RPMI8226 (cell line): ENCODE results near the gene TGFBR3.
"Not testable (repeated sequence)": the region's sequence is repeated elsewhere in the genome, so short reads cannot be mapped to it uniquely, and the experiment has no call there.

Experiments used
- DNase-seq: peaks from one replicate; pipeline ENCODE4 v3.0.0-alpha.2; 2015

TGFBR3 gene

DNA sequence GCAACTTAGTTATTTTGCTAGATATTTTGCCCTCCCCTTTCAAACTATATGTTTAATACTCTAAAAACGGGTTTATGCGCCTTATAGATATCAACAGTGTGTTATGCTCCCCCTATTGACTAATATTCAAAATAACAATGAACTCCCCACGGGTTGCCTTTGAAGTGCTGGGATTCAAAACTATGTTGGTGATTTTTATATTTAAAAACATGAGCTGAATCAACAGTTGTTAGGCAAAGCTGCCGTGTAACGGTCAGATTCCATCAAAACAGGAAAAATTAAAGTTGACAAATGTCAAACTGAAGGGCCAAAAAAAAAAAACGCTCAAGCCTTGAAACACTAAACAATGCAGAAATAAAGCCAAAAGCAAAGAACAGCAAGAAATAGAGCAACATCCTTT is 2.5 kb downstream of the TGFBR3 start:
- no peak for DNase-seq

DNA sequence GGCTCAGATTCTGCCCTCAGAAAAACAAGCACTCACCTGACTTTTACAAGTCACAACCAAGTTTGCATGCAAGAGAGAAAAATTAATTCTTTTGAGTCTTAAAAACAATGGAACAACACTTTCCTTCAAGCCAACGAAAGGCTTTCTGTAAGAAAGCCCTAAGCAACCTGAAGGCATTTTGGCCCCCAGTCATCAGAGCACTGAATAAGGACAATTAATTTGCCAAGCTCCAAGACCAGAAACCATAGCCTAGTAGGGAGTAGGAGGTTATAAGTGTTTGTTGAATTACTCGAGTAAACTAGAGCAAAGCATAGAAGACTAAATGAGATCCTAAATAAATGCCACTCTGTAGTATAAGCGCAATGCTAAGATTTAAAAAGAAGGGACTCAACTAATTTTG is 4.7 kb downstream of the TGFBR3 start:
- no peak for DNase-seq

DNA sequence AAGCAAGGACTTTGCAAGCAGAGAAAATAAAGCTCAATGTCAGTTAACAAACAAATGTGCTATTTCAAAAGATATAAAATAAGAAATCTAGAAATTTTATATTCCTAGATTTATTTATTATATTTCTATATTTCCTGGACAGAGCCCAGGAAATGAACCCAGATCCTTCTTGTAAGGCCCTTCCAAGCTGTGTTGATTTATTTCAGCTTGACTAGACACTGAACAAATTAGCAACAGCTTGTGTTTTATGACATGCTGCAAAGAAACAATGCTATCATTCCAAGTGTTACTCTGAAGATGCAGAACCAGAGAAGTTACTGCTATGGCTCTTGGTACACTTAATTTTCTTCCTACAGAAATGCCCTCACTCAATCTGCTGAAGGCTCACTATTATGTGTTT is 6.2 kb downstream of the TGFBR3 start:
- no peak for DNase-seq

DNA sequence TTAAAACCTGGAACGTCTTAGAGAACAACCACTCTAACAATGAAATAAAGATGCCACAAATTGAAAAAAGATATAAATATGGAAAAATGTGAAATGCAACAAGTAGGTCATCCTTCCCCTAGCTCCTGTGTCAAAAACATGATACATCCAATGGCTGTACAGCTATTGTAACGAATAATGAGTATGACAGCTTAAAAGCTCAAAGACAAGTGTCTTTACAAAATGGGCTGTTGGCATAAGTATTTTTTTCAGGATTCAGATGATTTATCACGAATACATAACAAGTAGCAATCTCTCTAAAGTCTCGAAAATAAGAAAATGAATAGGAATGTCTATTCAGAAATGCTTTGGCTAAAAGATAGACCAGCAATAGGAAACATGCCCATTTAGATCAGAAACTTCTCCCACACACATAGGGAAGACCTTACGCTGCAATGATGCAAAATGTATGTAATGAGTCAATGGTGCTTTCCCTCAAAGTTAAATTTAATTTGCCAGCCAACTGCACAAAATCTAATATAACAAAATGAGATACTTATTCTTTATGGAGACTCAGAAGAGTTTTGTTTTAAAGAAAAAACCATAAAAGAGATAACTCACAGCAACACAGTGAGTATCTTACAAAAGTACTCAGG is 8.3 kb downstream of the TGFBR3 start:
- no peak for DNase-seq

DNA sequence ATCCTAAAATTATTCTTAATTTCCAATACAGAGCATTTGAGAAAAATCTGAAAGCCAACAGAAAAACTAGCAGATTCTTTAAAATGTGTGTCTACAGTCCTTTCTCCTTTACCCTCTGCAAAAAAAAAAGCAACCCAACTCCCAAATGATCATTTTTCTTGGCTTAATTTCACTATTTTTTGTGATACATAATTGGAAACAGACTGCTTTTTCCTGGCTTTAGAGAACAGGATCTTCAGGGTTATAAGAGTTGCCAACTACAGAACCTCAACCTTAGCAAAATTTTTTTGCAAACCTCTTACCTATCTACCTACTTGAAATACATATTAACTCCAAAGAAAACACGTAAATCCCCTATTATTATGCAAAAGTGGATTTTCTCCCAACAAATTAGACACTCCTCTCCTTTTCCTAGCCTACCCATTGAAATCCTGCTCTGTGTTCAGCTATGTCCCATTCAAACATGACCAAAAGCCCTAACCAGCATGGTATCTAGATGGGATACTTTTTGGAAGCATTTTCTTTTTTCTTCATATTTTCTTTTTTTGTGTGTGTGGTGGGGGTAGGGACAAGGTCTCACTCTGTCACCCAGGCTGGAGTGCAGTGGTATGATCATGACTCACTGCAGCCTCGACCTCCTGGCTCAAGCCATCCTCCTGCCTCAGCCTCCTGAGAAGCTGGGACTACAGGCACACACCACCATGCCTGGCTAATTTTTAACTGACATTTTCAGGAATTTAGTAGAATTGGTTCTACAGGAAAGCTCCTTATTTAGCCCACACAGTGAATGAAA is 9.0 kb downstream of the TGFBR3 start:
- no peak for DNase-seq

DNA sequence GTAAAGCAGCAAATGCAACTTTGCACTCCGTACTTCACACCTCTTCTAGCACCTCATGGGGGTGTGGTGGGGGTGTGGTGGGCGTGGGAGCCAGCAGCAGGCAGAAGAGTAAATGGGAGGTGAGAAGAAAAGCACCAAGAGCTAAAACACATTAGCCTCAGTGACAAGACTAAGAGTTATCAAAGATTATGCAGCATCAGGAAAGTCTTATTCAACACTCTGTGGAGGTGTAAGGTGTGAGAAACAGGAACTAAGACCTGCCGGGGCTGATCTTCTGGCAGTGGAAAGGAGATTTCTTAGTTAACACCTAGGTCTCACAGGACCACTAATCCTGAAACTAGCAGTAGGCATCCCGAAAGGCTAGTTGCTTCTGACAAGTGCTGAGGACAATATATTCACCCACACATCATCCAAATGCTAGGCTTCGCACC is 9.9 kb downstream of the TGFBR3 start:
- DNase-seq = peak; percentile 59

DNA sequence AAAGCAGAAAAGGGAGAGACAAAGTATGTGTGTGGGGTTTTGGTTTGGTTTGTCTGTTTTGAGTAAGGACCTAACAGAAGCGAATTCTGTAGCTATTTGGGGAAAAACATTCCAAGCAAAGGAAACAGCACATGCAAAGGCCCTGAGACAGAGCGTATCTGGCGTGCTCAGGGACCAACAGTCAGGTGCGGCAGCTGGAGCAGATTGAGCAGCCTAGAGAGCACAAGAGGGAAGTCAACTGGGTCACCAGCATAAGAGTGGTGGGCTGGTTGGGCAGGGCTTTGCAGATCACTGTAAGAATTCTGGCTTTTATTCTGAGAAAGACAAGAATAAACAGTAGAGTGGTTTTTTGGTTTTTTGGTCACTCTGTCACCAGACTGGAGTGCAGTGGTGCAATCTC is 11.8 kb downstream of the TGFBR3 start:
- DNase-seq = no peak

DNA sequence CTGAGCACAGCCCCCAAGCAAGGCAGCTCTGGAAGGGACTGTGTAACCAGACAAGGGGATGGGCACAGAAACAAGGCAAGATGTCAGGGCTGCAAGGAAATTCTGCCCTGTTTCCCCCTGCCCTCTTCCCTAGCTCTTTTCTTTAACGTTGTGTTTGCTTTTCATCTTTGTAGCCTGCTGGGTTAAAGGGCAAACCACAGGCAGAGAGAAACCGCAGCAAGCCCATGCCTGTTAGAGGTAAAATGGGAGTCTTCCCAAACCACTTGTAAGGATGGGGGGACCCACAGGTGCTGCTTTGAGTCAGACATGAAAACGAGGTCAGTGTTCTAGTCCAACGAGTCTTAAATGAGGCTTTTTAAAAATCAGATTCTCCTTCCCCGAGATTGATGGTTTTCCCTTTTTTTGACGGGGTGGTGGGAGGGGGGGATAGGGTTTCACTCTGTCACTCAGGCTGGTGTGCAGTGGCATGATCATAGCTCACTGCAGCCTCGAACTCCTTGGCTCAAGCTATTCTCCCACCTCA is 13.3 kb downstream of the TGFBR3 start:
- peak; percentile 47 for DNase-seq

DNA sequence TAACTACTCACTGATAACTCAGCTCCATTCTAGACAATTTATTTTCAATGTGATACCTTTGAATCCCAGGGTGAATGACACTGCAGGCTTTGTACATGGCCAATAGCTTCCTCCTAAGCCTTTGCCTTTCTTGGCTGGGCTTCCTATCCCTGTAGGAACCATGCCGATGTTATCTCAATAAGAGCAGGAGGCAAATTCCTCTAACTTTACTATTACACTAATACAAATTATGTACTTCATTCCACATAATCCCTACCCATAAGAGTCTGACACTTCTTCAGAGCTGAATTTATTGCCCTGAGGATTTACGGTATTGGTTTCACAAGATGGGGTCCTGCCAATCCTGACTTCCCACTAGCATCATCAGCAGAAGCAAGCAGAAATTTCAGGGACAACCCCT is 14.0 kb downstream of the TGFBR3 start:
- no peak for DNase-seq

DNA sequence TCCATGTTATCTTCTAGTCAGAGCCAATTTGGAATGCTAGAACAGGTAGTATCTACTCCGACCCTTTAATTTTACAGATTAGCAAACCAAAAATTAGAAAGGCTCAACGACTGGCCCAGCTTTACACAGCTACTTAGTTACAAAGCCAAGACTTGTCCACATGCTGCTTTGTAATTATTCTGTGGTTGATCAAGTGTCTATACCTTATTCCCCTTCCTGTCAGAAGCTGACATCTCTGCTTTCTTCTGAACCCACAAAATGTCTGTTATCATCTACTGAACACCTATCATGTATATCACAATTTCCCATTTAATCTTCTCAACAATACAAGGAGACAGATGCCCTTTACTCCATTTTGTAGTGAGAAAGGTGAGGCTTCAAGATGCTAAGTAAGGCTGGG is 15.6 kb downstream of the TGFBR3 start:
- DNase-seq = no peak

DNA sequence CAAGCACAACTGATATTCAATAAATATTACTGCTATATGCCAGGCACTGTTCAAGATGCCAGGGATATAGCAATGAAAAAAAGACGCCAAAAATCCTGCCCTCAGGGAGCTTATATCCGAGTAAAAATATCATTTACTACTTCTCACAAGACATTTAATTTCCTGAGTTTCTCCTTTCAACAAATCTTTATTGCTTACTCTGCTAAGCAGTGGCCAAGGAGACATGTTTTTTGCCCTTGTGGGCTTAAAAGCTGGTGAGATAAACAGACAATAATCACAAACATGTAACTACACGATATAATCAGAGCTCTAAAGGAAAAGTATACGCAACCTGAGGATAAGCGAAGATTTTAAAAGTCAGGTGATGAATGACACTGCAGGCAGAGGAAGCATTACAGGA is 19.5 kb downstream of the TGFBR3 start:
- DNase-seq = no peak

DNA sequence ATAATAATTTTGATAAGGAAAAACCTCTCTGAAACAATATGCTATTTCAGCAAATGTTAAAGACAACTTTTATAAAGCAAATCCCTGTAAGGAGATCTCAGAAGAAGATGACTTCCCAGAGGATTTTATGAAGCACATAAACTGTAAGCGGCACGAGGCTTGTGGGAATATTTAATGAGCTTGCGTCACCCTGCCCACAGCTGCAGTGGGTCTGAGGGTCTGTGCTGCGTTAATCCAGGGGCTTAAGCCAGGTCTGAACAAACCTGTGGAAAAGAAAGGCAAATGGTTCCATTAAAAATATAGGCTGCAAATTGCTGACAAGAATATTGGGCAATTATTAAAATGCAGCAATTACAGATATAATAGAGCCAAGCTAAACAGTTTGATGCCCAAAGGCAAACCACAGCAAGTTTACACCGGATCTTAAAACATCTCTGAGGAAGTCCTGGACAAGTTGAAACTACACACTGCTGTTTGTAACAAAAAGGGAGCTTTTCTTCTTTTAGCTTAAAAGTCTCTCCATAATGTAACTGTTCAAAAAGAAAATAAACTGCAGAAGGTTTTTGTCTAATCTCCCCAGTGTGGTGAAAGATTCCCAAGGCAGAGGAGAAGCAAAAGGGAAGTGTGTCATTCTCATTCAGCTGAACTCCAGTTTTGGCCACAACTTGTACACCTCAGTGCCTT is 21.8 kb downstream of the TGFBR3 start:
- DNase-seq = no peak

DNA sequence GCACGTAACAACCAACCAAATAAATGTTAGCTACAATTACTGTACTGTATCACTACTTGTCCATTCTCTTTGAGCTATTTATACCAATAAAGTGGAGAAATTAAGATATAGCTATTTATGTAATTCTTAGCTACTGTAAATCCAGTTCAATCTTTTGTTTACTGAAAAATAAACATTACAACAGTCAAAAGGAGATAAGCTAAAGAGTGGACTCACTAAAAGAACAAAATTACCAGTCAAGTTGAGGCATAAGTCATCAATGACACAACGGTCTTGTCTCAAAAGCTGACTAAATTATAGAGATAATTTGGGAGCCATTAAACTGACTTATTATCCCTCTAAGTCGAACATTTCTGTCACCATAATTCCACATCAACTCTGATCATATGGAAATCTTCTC is 22.5 kb downstream of the TGFBR3 start:
- no peak for DNase-seq

DNA sequence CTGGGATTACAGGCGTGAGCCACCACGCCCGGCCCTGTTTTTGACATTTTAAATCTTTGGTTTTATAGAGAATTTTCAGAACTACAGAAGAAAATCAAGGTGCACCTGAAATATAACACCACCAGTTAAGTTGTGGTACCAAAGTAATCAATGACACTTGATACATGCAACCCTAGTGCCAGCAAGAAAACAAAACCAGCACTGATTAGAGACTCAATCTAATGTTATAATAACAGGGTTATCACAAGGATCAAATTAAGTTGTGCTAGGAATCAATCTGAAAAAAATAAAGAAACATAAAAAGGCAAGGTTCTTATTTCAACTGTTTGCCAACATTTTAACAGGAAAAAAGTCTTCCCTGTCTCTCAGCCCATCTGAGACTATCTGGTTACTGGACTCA is 23.8 kb downstream of the TGFBR3 start:
- DNase-seq = no peak

DNA sequence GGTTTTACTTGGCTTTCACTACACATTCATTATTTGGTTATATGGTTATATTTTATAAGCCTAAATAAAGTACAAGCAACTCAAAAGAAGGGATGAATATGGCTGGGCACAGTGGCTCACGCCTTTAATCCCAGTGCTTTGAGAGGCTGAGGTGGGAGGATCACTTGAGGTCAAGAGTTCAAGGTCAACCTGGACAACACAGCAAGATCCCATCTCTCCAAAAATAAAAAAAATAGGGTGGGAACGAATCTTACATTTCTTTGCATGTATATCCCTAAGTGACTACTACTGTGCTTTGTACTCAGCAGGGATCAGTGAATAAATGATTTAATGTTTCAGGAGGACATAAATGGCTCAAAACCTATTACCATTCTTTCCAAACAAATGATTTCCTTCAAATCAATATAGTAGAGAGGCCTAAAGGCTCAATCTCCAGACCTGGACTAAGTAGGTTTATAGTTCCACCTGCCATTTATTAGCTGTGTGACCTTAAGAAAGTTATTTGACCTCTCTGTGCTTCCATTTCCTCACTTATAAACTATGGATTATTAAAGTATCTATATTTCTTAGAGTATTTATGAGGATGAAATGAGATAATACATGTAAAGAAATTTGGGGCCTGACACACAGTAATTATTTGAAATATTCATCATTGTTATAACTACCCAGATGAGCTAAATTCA is 28.3 kb downstream of the TGFBR3 start:
- DNase-seq = no peak

DNA sequence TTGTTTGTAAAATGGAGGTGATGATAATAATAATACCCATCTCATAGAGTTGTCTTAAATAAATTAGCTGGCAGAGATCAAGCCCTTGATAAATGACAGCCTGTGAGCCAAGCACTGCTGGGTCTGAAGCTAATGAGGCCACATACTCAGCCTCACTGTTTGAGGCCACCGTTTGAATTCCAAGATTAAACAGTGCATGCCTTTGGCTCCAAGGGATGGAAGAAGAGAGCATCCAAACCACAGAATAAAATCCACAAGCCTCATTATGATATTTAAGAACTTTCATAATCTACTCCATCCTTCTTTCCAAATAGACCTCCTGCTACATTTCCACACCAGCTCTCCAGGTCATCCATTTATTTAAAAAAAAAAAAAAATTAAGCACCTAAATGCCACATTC is 29.0 kb downstream of the TGFBR3 start:
- DNase-seq = no peak

DNA sequence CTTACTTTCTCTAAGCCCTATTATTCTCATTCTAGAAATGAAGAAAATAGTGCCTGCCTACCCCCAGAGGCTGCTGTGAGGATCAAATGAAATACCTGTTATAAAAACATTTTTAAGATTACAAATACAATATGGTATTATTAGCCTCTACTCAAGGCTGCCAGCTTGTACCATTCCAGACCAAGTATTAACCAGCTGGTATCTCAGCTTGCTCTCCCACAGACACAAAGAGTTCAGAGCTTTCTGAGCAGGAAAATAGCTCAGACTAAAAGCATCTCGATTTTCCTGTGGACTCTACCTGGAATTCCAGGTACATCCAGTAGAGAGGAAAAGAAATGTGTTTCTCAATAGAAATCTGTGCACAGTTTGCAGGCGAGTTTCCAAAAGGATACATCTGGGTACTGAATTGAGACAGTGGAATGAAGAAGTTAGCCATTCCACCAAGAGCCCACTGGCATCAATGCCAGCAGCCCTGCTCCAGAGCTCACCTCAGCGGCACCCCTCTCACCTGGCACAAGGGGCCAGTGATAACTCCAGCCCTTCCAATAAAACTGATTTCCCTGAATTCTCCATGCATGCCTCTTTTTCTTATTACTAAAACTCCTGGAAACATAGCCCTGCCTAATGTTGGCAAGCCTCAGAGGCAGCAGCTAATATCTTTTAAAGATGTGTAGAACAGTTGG is 31.0 kb downstream of the TGFBR3 start:
- no peak for DNase-seq

DNA sequence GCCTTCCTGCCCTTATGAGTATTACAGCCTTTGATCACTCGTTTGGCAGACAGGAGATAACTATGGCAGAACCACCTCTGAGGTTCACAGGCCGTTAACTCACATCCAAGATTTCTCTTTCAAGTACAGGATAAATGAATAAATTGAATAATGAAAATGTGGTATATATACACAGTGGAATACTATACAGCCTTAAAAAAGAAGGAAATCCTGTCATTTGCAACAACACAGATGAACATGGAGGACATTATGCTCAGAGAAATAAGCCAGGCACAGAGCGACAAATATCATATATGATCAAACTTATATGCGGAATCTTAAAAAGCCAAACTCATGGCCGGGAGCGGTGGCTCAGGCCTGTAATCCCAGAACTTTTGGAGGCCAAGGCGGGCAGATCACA is 32.6 kb downstream of the TGFBR3 start:
- DNase-seq = no peak

DNA sequence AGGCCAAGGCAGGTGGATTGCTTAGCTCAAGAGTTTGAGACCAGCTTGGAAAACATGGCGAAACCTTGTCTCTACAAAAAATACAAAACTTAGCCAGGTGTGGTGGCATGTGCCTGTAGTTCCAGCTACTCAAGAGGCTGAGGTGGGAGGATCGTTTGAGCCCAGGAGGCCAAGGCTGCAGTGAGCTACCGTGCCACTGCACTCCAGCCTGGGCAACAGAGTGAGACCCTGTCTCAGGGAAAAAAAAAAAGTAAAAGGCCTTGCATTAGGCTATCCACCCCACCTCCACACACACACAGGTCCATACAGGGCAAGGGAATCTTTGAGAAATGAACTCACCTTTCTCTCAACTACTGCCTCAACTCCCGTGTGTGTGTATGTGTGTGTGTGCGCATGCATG is 33.9 kb downstream of the TGFBR3 start:
- not testable (repeated sequence) for DNase-seq

DNA sequence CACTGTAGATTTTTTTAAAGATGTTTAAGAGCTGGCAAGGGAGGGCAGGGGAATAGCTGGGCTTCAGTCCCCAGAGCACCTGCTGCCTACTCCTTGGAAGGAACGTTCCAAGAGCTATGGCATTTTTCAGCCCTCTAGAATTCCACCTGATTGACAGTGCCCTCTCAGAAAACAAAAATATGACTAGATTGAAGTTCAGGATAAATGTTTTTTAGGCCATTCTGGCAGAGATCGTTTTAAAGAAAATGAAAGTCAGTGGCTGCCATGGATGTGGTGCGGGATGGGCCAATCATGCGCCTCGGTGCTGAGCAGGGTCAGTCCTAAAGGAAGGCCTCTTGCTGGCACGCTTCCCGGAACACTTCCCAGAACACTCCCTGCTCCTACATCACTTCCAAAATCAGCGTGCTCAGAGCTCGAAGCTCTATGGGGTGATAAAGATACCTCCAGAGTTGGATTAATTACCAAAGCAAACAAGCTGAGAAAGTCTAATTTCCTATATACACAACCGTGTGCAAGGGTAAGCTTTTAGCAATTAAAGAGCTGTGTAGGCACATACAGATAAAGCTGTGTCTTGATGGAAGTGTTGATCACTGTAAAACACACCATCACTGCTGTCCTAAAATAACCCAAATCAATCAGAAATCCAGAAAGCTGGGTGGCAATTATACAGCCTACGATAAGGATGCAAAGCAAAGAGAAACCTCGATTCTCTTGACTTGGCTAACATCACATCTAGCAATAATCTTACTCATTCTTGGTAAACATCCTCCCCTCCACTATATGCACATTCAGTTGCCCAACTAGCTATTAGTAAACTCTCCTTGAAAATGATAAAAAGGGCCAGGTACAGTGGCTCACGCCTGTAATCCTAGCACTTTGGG is 34.6 kb downstream of the TGFBR3 start:
- DNase-seq = no peak

DNA sequence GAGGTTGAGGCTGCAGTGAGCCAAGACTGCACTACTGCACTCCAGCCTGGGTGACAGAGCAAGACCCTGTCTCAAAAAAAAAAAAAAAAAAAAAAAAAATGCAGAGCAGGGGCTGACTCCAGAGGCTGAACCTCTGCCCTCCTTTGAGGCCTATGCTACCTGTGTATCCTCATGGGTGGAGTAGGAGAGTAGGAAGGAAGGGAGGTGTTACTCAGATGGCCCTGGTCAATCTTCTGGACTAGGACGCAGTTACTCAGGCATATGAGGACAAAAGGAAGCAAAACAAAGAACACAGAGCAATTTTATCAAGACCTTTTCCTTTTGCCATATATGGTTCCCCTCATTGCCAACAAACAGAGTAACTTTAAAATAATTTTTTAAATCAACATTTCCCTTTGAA is 35.2 kb downstream of the TGFBR3 start:
- no peak for DNase-seq

DNA sequence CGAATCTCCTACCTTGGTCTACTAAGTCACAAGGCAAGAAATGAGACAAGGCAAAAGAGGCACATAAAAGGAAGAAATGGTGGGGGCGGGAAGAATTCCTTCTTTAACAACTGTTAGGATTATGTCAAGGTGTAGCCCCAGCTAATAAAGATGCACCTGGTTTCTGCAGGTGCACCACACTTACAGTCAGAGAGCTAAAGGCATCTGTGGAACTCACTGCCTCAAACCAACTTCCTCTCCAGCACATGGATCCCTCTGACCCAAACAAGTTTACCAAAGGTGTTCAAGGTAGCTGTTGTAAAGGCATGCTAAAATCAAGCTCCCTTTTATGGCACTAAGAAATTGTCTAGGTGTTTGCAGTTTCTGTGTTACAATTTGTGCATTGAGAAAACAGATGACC is 38.1 kb downstream of the TGFBR3 start:
- peak; percentile 64 for DNase-seq
